Measurements from ENCODE around the gene RAB38.

DNA sequence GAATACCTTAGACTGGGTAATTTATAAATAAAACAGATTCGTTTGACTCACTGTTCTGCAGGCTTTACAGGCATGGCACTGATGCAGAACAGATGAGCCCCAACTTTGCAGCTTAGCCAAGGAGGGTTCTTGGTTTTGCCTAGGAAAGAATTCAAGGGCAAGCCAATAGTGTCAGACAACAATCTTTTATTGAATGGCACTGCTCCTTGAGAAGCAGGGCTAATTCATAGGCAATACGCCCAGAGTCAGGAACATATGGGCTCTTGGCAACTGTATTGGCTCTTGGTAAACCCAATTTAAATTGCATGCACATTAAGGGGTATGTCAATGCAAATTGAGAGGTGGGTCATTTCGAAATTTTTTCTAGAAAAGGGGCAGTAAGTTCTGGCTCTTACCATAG, 87.9 kb downstream of the RAB38 start:
- TF ChIP-seq, protein P1, sequence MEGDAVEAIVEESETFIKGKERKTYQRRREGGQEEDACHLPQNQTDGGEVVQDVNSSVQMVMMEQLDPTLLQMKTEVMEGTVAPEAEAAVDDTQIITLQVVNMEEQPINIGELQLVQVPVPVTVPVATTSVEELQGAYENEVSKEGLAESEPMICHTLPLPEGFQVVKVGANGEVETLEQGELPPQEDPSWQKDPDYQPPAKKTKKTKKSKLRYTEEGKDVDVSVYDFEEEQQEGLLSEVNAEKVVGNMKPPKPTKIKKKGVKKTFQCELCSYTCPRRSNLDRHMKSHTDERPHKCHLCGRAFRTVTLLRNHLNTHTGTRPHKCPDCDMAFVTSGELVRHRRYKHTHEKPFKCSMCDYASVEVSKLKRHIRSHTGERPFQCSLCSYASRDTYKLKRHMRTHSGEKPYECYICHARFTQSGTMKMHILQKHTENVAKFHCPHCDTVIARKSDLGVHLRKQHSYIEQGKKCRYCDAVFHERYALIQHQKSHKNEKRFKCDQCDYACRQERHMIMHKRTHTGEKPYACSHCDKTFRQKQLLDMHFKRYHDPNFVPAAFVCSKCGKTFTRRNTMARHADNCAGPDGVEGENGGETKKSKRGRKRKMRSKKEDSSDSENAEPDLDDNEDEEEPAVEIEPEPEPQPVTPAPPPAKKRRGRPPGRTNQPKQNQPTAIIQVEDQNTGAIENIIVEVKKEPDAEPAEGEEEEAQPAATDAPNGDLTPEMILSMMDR (conservative IDR thresholded peaks at IDR 0.05): no peak
- no peak for TF ChIP-seq ZFX (IDR thresholded peaks at IDR 0.05)

Measured in C4-2B (cell line).